Raji (cell line): ENCODE measurements around the gene DACT3.

ENCODE experiments used
- POLR2A ChIP-seq: IDR thresholded peaks from 2 replicates; pipeline ENCODE4 v1.6.1; 2011; ENCODE audit warnings: low read depth, low read length, control low read depth; ENCODE audit not compliant: insufficient read depth

DACT3 gene

GRCh38 chr19:46601318-46602224 is 59.4 kb downstream of the DACT3 start, which contains the start of gene CALM3:
Gene CALM3, plus strand, starts transcription at chr19:46601330. Its CDS starts 105 bp downstream, at chr19:46601435.
- TF ChIP-seq POLR2A, result peak; percentile 78

GRCh38 chr19:46600384-46601317 is 60.3 kb downstream of the DACT3 start:
- TF ChIP-seq POLR2A, result peak; percentile 66

GRCh38 chr19:46599716-46600373 is 61.1 kb downstream of the DACT3 start:
- no peak for TF ChIP-seq POLR2A

GRCh38 chr19:46598372-46598917 is 62.5 kb downstream of the DACT3 start:
- TF ChIP-seq POLR2A, result no peak
